ENCODE data around the gene SEMA3F.

Gene SEMA3F

DNA sequence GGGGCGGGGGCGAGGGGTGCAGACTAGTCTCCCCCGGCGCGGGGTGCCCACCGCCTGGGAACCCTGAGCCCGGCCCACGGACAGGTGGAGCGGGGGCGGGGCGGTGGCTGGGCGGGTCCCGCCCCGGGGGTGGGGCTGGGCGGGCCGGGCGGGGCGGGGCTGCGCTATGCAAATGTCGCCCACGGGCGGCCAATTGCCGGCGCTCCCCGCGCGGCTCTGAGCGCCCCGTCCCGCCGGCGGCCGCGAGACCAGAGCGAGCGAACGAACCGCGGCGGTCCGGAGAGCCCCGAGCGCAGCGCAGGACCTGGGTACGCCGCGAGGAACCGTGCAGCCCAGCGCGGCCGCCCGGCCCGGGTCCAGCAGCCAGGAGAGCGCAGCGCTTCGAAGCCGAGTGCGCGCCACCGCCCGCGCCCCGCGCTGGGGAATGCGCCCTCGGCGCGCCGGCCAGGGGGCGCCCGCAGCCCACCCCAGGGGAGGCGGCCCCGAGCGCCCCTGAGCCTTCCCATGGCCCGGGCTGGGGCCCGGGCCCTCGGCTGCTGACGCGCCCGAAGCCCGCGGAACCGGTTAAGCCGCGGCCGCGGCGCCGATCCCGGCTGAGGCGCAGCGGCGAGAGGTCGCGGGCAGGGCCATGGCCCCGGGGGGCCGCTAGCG lies at the start of gene SEMA3F:
TSS of gene SEMA3F (plus strand) at position 485 of the 651 bp plus-strand sequence. CDS start 4,299 bp downstream, outside the sequence.
- DNase-seq (peak; percentile 64), ATAC-seq (peak; percentile 83)
- peaks cover 10% of the 10 kb centered on the region for H3K4me1 Mint-ChIP-seq
- H3K36me3 Mint-ChIP-seq (ENCODE audit: low read depth): no peaks in the 10 kb centered on the region
- no peak within 1 kb of the TSS for H3K27ac Mint-ChIP-seq
- H3K9me3 Mint-ChIP-seq: no peaks in the 10 kb centered on the region
- peak within 1 kb of the TSS; percentile 69 for H3K4me3 Mint-ChIP-seq
- peaks cover 35% of the 10 kb centered on the region for H3K27me3 Mint-ChIP-seq

GRCh38 chr3:50111757-50112156 lies 43.4 kb upstream of the SEMA3F start:
- H3K27me3 Mint-ChIP-seq: no peaks in the 10 kb centered on the region
- no peak overlapping the region for H3K27ac Mint-ChIP-seq
- DNase-seq: no peak
- H3K9me3 Mint-ChIP-seq: no peaks in the 10 kb centered on the region
- H3K4me1 Mint-ChIP-seq: peaks cover 3% of the 10 kb centered on the region
- H3K36me3 Mint-ChIP-seq (ENCODE audit: low read depth): peaks cover 75% of the 10 kb centered on the region
- H3K4me3 Mint-ChIP-seq: no peak overlapping the region
- ATAC-seq: no peak

DNA sequence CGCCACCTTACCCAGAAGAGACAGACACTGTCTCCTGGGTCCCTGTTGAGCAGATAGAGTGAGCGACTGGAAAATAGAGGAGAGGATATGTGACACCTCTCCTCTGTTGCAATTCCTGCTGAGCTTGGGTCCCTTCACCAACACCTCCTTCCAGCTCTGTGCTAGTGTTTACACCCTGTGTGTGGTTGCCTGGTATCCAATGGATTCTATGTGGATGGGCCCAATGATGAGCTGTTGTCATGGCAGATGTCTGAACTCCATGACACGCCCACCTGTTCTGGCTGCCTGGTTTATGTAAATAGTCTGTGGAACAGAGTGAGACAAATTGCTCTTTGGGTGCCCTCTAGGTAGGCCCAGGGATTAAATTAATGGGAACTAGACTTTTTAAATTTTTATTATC lies 42.7 kb upstream of the SEMA3F start:
- Mint-ChIP-seq H3K27ac (no peak overlapping the region), H3K4me1 (peaks cover 3% of the 10 kb centered on the region), H3K4me3 (no peak overlapping the region), H3K27me3 (no peaks in the 10 kb centered on the region), H3K36me3 (ENCODE audit: low read depth) (peaks cover 73% of the 10 kb centered on the region), H3K9me3 (no peaks in the 10 kb centered on the region)
- ATAC-seq (no peak), DNase-seq (no peak)

GRCh38 chr3:50117120-50117519 lies 38.0 kb upstream of the SEMA3F start:
- ATAC-seq (no peak), DNase-seq (no peak)
- Mint-ChIP-seq H3K36me3 (ENCODE audit: low read depth) (peaks cover 55% of the 10 kb centered on the region), H3K4me1 (no peaks in the 10 kb centered on the region), H3K27ac (no peak overlapping the region), H3K9me3 (no peaks in the 10 kb centered on the region), H3K4me3 (no peak overlapping the region), H3K27me3 (no peaks in the 10 kb centered on the region)

DNA sequence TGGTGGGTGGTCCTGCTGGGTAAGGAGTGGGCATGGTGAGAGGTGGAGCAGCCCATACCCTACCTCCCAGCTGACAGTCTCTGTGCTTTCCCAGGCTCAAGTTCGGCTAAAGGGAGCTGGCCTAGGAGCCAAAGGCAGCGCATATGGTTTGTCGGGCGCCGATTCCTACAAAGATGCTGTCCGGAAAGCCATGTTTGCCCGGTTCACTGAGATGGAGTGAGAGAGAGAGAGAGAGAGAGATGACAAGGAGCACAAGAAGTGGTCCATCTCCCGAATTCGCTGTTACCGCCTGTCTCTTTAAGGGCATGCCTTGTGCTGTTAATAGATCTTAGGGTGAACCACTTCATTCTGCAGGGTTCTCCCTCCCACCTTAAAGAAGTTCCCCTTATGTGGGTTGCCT lies 36.9 kb upstream of the SEMA3F start:
- Mint-ChIP-seq H3K9me3 (no peaks in the 10 kb centered on the region), H3K4me1 (no peaks in the 10 kb centered on the region), H3K4me3 (no peak overlapping the region), H3K27ac (no peak overlapping the region), H3K36me3 (ENCODE audit: low read depth) (peaks cover 49% of the 10 kb centered on the region), H3K27me3 (no peaks in the 10 kb centered on the region)
- no peak for ATAC-seq
- no peak for DNase-seq

- H3K4me3 Mint-ChIP-seq: no peak overlapping the region
- no peak overlapping the region for H3K27ac Mint-ChIP-seq
- H3K4me1 Mint-ChIP-seq: no peaks in the 10 kb centered on the region
Measured at GRCh38 chr3:50119786-50120185, 35.3 kb upstream of the SEMA3F start.

DNA sequence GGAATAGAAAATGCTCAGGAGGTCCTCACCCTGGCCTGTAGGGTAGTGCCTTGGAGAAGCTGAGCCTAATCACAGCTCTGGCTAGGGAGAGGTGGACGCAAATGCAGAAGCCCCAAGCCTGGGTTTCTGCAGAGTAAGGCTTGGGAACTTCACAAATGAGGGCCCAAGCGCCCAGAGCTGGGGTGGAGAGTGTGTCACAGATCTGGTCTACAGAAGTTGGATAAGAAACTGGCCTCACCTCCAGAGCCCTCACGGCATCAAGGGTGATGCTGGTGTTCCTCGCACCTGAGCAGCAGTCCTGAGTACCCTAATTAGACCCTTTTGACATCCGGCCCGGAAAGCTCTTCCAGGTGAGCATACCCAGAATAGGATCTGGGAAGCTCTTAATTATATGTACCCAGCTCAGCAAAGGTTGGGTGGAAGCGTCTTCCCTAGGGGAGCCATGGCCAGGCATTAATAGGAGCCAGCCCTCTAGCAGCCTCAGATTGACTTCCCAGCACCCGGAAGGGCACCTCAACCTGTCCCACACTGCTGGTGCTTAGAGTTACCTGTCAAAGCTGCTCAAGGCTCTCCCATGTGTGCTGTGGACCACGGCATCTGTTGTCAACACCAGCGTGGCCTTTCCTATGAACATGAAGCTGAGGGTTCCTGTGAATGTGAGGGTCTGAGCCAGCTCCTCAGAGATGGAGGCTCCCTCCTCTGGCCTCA lies 34.6 kb upstream of the SEMA3F start:
- H3K27ac Mint-ChIP-seq: no peak overlapping the region
- no peaks in the 10 kb centered on the region for H3K27me3 Mint-ChIP-seq
- H3K36me3 Mint-ChIP-seq (ENCODE audit: low read depth): peaks cover 33% of the 10 kb centered on the region
- ATAC-seq: no peak
- no peak for DNase-seq
- H3K9me3 Mint-ChIP-seq: no peaks in the 10 kb centered on the region
- no peak overlapping the region for H3K4me3 Mint-ChIP-seq
- no peaks in the 10 kb centered on the region for H3K4me1 Mint-ChIP-seq

More at GRCh38 chr3:50119786-50120185, 35.3 kb upstream of the SEMA3F start:
- H3K9me3 Mint-ChIP-seq: no peaks in the 10 kb centered on the region
- peaks cover 38% of the 10 kb centered on the region for H3K36me3 Mint-ChIP-seq (ENCODE audit: low read depth)
- no peak for ATAC-seq
- no peak for DNase-seq
- no peaks in the 10 kb centered on the region for H3K27me3 Mint-ChIP-seq

GRCh38 chr3:50121072-50122032 lies 33.8 kb upstream of the SEMA3F start:
- Mint-ChIP-seq H3K36me3 (ENCODE audit: low read depth) (peaks cover 25% of the 10 kb centered on the region), H3K4me1 (no peaks in the 10 kb centered on the region), H3K27ac (no peak overlapping the region), H3K27me3 (no peaks in the 10 kb centered on the region), H3K4me3 (no peak overlapping the region), H3K9me3 (no peaks in the 10 kb centered on the region)
- DNase-seq: peak; percentile 79
- peak; percentile 84 for ATAC-seq

GRCh38 chr3:50122071-50122470 lies 33.1 kb upstream of the SEMA3F start:
- H3K4me1 Mint-ChIP-seq: no peaks in the 10 kb centered on the region
- peaks cover 19% of the 10 kb centered on the region for H3K36me3 Mint-ChIP-seq (ENCODE audit: low read depth)
- no peak for ATAC-seq
- DNase-seq: no peak
- H3K27me3 Mint-ChIP-seq: no peaks in the 10 kb centered on the region
- H3K27ac Mint-ChIP-seq: no peak overlapping the region
- H3K9me3 Mint-ChIP-seq: no peaks in the 10 kb centered on the region
- no peak overlapping the region for H3K4me3 Mint-ChIP-seq

DNA sequence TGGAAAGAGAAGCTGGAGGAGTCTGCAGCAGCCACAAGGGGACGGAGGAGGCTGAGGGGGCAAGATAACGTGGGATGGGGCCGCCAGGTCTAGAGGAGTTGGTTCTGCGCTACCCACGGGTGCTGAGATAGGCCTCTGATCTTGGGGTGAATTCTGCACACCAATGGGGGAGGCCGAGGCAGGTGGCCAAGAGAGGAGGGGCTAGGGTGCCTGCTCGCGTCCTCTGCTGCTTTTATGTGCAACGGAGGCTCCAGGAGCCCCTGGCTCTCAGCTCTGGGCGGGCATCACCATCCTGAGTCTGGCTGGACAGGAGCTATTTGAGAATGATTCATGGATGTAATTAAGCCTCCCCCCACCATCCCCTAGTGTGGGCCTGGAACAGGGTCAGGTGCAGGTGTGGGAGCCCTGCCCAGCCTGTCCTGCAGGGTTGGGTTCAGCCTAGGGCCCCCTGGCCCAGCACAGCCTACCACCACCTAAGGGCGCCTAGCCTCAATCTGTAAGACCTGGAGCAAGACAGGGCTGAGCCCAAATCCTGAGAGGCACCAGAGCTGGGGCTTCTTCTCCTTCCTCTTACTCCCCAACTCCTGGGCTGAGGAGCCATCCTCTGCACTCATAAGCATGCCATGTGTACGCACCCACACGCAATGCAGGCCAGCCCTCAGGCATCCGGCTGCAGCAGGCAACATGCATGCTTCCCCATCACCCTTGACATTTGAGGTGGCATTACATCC lies 32.3 kb upstream of the SEMA3F start:
- DNase-seq (no peak), ATAC-seq (no peak)
- Mint-ChIP-seq H3K27me3 (no peaks in the 10 kb centered on the region), H3K4me3 (no peak overlapping the region), H3K36me3 (ENCODE audit: low read depth) (peaks cover 15% of the 10 kb centered on the region), H3K9me3 (no peaks in the 10 kb centered on the region), H3K27ac (no peak overlapping the region), H3K4me1 (no peaks in the 10 kb centered on the region)

DNA sequence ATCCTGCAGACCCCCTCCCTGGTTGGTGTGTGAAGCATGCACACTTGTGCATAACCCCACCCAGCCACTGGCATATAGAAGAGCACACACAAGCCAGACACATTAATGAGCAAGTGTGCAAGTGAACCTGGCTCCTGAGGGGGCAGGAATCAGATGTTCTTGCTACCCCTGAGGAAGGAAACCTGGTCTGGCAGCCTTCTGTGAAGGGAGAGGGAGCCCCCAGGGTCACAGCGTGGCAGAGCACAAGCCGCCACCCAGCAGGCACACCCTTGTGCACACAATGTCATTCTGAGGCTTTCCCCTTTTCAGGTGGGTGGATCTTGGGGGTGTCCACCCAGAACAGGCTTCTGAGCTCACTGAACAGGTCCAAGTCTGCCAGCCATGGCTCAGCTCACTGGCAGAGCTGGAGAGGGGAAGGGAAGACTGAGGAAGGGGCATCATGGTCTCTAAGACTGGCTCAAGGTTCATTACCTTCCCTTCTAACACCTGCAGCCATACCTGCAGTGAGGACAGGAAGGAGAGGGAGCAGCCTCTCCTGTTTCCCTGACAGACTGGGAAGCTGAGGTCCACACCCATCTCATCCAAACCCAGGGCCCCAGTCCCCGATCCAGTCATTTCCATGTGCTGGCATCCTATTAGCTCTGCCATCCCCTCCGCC lies 31.6 kb upstream of the SEMA3F start:
- Mint-ChIP-seq H3K4me3 (no peak overlapping the region), H3K36me3 (ENCODE audit: low read depth) (peaks cover 9% of the 10 kb centered on the region), H3K27ac (no peak overlapping the region), H3K9me3 (no peaks in the 10 kb centered on the region), H3K4me1 (no peaks in the 10 kb centered on the region), H3K27me3 (no peaks in the 10 kb centered on the region)
- DNase-seq (no peak), ATAC-seq (no peak)

DNA sequence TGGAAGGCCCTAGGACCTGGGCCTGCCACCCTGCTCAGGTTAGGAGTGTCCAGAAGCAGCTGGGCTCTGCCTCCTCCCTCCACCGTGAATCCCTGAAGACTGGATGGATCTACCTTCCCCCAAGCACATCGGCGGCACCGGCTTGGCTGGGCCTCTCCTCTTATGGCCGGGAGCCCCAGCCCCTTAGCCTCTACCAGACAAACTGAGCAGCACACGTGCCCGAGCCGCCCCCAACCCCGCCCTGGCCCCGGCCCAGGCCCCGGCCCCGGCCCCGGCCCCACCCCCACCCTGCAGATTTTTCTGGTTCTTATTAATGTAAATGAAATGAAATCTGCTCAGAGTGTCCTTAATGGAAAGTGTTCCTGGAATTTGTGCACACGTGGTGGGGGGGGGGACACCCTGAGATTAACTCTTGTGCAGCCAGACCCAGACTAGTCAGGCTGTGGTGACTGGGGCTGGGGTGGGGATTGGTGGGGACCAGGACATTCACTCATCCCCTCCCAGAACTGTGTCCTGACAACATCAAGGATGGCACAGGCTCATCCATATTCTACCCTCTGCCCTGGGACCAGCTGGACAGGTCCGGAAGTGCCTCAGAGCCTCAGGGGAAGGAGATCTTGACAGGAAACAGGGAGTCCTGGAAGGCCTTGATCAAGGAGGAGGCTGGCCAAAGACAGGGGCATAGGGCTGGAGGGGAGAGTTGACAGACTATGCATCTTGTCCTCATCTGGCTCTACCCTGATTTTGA lies 30.9 kb upstream of the SEMA3F start:
- Mint-ChIP-seq H3K4me3 (no peak overlapping the region), H3K27me3 (no peaks in the 10 kb centered on the region), H3K36me3 (ENCODE audit: low read depth) (peaks cover 2% of the 10 kb centered on the region), H3K27ac (no peak overlapping the region), H3K9me3 (no peaks in the 10 kb centered on the region), H3K4me1 (no peaks in the 10 kb centered on the region)
- ATAC-seq: no peak
- no peak for DNase-seq

GRCh38 chr3:50124800-50125178 lies 30.3 kb upstream of the SEMA3F start:
- Mint-ChIP-seq H3K27ac (no peak overlapping the region), H3K36me3 (ENCODE audit: low read depth) (peaks cover 1% of the 10 kb centered on the region), H3K4me1 (no peaks in the 10 kb centered on the region), H3K27me3 (no peaks in the 10 kb centered on the region), H3K4me3 (no peak overlapping the region), H3K9me3 (no peaks in the 10 kb centered on the region)
- DNase-seq (no peak), ATAC-seq (no peak)

Measured in activated naive CD8-positive, alpha-beta T cell treated with anti-CD3 and anti-CD28 coated beads, Interleukin-2, amount 50 U/mL, for 24 hours (primary cell).